ENCODE measurements around the gene ADAR. TPM values are rescaled to one million over a fixed set of nuclear protein-coding genes. Genes with fewer than 3 reads are reported as not detected.

ADAR gene
- total RNA-seq, 1 experiment from 2014 or later = 82.6 TPM

DNA sequence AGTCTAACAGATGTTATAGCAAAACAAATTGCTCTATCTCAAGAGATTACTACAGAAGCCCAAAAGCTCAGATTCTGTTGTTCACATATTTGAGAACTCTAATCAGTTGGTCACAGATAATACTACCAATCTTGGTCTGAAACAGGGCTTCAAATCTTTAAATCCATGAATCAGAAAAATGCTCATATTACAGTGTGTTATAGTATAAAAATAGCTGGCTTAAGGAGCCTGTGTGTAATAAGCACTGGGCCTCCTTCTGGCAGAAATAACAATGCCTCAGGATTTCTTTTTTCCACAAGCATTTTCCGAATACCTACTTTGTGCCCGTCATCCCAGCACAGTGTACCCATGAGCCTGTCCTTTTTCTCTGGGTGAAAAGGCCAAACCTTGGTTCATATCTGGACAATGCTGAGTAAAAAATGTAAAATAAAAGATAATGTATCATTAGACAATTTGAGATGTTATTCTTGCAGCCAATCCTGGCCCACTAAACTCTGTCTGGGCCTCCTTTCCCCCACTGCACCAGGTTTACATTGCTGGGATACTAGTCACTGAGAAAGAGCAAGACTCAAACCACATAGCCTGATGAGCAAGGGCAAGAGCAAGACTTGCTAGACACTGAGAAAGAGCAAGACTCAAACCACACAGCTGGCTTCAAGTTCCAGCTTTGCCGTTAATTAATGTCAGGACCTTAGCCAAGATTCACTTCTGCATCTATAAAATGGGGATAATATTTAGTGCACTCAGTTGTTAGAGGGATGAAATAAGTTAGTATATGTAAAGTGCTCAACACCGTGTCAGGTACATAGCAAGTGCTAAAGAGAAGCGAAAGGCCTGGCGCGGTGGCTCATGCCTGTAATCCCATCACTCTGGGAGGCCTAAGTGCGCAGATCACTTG, 17.0 kb upstream of the ADAR start:
- peaks cover 26% of the 10 kb centered on the region for H3K4me1 ChIP-seq (replicated peaks)

DNA sequence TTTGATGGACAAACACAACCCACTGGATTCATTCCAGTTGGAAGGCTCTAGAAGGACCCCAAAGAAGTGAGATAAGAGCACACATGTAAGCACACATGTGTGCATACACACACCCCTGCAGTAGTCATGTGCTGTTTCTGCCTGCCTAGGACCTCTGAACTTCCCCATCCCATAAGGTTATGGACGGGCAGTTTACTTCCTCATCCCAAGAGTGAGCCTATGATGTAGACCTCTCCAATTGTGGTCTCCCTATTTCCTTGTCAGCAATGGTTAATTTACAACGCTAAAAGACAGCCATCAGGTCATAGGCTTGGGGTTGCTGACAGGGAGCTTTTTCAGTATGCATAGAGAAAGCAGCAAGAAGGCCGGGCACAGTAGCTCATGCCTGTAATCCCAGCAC, 15.4 kb upstream of the ADAR start:
- no peak for DNase-seq (ENCODE audit: low read depth in 1 of 2, low spot score in 2 of 2)
- H3K27ac ChIP-seq = no peak overlapping the region
- H3K27me3 ChIP-seq (replicated peaks) = no peaks in the 10 kb centered on the region
- peaks cover 18% of the 10 kb centered on the region for H3K4me1 ChIP-seq (replicated peaks)
- H3K9me3 ChIP-seq (replicated peaks) = peaks cover 4% of the 10 kb centered on the region; the same call in 1 of the 2 replicates
- H3K36me3 ChIP-seq = peaks cover 27% of the 10 kb centered on the region
- no peak overlapping the region for H3K4me3 ChIP-seq

More for the DNA sequence above, 17.0 kb upstream of the ADAR start:
- Histone ChIP-seq H3K9me3 (replicated peaks) (peaks cover 4% of the 10 kb centered on the region; the same call in 1 of the 2 replicates), H3K4me3 (no peak overlapping the region), H3K36me3 (peaks cover 25% of the 10 kb centered on the region), H3K27me3 (replicated peaks) (no peaks in the 10 kb centered on the region), H3K27ac (no peak overlapping the region)
- no peak for DNase-seq (ENCODE audit: low read depth in 1 of 2, low spot score in 2 of 2)

DNA sequence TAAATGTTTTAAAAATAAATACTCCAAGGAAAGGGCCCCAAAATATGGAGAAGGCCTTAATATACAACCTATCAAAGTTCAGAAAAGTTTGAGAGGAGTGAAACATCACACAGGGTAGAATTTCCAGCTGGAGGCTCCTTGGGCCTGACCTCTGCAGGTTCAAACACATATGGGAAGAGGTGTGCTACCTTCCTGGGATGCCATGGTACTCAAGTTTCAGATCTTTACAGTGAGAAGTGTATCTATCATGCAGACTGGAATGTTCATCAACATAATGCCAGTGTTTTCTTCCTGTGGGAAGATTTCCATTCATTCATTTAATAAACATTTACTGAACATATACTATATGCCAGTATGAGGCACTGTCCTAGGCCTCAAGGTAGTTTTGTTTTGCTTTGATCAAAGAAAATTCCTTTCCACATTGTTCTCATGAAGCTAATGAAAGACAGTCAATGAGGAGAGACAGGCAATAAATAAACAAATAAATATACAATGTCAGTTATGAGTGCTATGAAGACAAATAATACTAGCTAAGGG, 14.6 kb upstream of the ADAR start:
- no peak overlapping the region for H3K4me3 ChIP-seq
- peaks cover 4% of the 10 kb centered on the region; the same call in 1 of the 2 replicates for H3K9me3 ChIP-seq (replicated peaks)
- H3K4me1 ChIP-seq (replicated peaks) = peaks cover 13% of the 10 kb centered on the region
- H3K27me3 ChIP-seq (replicated peaks) = no peaks in the 10 kb centered on the region
- H3K27ac ChIP-seq = no peak overlapping the region
- DNase-seq (ENCODE audit: low read depth in 1 of 2, low spot score in 2 of 2) = no peak
- H3K36me3 ChIP-seq = peaks cover 26% of the 10 kb centered on the region

DNA sequence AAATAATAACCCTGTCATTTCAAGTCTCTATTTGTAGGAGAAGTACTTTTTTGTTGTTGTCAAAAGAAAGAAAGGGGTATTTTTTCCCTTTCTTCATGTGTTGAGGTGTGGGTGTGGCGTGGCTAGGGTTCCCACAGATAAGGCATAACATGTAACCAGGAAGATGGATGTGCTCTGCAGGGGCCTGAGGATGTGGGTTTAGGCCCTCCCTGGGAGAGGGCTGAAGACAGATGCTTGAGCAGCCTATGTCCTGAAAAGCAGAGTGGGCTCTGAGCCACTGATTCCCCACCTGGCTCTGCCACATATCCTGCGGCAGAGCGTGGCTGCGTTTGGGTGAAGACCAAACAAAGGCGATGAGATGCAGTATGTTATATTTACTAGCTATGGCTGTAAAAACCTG, 13.9 kb upstream of the ADAR start:
- Histone ChIP-seq H3K36me3 (peaks cover 22% of the 10 kb centered on the region), H3K4me1 (replicated peaks) (peaks cover 6% of the 10 kb centered on the region), H3K27ac (no peak overlapping the region), H3K4me3 (no peak overlapping the region), H3K9me3 (replicated peaks) (no peaks in the 10 kb centered on the region), H3K27me3 (replicated peaks) (no peaks in the 10 kb centered on the region)
- DNase-seq (ENCODE audit: low read depth in 1 of 2, low spot score in 2 of 2) = no peak

DNA sequence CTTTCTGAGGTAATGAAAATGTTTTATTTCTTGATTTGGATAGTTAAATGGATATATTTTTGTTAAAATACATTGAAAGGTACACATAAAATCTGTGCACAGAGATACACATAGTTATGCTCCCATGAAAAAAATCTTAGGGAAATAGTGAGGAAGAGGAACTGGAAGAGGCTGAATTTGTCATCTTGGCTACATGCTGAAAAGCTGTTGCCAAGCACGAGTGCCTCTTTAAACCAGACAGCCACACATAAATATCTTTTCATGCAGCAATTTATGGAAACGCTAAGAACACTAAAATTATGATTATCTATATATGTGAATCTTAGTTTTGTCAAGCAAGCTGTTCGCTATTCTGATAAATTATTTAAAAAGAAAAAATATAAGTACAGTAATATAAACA, 12.8 kb upstream of the ADAR start:
- Histone ChIP-seq H3K4me1 (replicated peaks) (no peaks in the 10 kb centered on the region), H3K9me3 (replicated peaks) (no peaks in the 10 kb centered on the region), H3K27ac (no peak overlapping the region), H3K4me3 (no peak overlapping the region), H3K27me3 (replicated peaks) (no peaks in the 10 kb centered on the region), H3K36me3 (peaks cover 22% of the 10 kb centered on the region)
- no peak for DNase-seq (ENCODE audit: low read depth in 1 of 2, low spot score in 2 of 2)

DNA sequence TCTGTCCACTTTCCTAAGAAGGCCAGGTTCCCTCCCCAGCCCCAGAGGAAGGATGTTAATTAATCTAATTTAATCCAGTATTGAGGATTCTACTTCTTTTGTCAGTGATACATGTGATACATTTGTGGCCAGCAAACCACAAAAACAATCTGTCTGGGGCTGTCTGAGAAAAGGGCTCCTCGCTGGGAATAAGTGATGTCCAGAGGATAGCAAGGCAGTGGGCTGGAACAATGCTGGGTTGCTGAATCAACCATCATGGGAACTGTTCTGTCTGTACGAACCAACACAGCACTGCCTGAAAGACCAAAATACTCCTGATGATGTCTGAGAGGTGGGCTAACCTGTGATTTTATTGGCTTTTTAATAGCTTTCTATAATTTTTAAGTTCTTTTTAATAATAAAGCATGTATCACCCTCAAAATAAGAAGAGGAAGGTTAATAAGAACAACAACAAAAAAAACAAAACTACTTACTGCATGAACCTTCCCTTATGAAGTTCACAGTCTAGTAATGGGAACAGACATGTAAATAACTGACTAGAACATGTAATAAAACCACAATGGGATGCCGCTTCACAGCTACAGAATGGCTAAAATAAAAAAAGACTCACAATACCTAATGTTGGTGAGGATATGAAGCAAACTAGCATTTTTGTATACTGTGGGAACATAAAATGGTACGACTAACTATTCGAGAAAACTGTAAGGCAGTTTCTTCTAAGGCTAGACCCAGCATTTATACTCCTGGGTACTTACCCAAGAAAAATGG, 11.4 kb upstream of the ADAR start:
- no peak overlapping the region for H3K27ac ChIP-seq
- no peaks in the 10 kb centered on the region for H3K4me1 ChIP-seq (replicated peaks)
- DNase-seq (ENCODE audit: low read depth in 1 of 2, low spot score in 2 of 2) = no peak
- H3K27me3 ChIP-seq (replicated peaks) = no peaks in the 10 kb centered on the region
- H3K36me3 ChIP-seq = peaks cover 17% of the 10 kb centered on the region
- H3K4me3 ChIP-seq = no peak overlapping the region
- H3K9me3 ChIP-seq (replicated peaks) = no peaks in the 10 kb centered on the region

DNA sequence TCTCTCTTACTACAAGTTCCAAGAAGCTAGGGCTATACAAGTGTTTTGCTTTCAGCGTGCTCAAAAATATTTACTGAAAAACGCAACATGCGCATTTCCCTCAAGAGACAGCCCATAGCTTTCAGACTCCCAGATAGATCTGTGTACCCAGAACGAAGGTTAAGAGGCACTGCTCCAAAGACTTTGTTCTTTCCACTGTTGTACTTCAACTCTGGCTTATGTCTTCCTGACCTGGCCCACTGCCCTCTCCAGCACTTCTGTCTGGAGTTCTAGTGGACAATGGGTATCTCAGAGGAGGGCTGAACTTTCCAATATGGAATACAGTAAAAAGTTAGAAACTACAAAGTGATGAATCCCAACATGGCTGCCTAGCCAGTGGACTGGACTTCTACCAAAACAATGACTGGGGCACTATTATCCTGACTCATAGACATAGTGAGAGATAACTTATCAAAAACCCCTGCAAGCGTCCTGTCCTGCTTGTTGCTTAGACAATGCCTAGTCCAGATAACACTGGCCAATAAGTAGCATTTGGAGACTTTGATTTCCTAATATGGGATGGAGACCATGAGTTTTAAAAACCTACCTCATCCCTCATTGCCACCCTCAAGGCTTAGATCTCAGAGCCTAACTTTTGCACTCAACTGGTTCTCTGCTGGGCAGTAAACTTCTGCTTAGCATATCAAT, 8.8 kb upstream of the ADAR start:
- H3K9me3 ChIP-seq (replicated peaks) = no peaks in the 10 kb centered on the region
- no peak for DNase-seq (ENCODE audit: low read depth in 1 of 2, low spot score in 2 of 2)
- no peak overlapping the region for H3K4me3 ChIP-seq
- H3K27me3 ChIP-seq (replicated peaks) = no peaks in the 10 kb centered on the region
- H3K27ac ChIP-seq = no peak overlapping the region
- peaks cover 3% of the 10 kb centered on the region for H3K4me1 ChIP-seq (replicated peaks)
- peaks cover 3% of the 10 kb centered on the region for H3K36me3 ChIP-seq

DNA sequence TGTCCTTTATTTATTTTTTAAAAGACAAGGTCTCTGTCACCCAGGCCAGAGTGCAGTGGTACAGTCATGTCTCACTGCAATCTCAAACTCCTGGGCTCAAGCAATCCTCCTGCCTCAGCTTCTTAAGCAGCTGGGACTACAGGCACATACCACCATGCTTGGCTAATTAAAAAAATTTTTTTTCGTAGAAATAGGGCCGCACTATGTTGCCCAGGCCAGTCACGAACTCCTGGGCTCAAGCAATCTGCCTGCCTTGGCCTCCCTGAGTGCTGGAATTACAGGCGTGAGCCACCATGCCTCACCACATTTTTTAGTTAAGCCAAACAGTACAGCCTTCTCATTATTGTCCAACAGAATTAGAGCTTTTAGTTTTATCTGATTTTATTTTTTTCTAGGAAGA, 7.4 kb upstream of the ADAR start:
- Histone ChIP-seq H3K27ac (no peak overlapping the region), H3K4me3 (no peak overlapping the region), H3K27me3 (replicated peaks) (no peaks in the 10 kb centered on the region), H3K9me3 (replicated peaks) (no peaks in the 10 kb centered on the region), H3K4me1 (replicated peaks) (peaks cover 11% of the 10 kb centered on the region), H3K36me3 (peaks cover 2% of the 10 kb centered on the region; the same call in 1 of the 2 replicates)
- no peak for DNase-seq (ENCODE audit: low read depth in 1 of 2, low spot score in 2 of 2)

DNA sequence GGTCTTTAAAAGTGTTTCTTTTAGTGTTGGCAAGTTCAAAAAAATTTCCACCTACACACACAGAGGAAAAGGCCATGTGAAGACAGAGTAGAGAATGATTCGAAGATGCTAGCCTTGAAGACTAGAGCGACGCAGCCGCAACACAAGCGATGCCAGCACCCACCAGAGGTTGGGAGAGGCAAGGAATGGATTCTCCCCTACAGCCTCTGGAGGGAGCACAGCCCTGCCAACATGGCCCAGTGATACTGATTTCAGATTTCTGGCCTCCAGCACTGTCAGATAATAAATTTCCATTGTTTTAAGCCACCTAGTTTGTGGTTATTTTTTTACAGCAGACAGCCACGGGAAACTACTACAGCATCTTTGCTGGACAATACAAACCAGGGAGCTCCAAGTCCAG, 6.9 kb upstream of the ADAR start:
- Histone ChIP-seq H3K27ac (no peak overlapping the region), H3K4me3 (no peak overlapping the region), H3K27me3 (replicated peaks) (no peaks in the 10 kb centered on the region), H3K9me3 (replicated peaks) (no peaks in the 10 kb centered on the region), H3K4me1 (replicated peaks) (peaks cover 11% of the 10 kb centered on the region), H3K36me3 (peaks cover 2% of the 10 kb centered on the region; the same call in 1 of the 2 replicates)
- no peak for DNase-seq (ENCODE audit: low read depth in 1 of 2, low spot score in 2 of 2)

DNA sequence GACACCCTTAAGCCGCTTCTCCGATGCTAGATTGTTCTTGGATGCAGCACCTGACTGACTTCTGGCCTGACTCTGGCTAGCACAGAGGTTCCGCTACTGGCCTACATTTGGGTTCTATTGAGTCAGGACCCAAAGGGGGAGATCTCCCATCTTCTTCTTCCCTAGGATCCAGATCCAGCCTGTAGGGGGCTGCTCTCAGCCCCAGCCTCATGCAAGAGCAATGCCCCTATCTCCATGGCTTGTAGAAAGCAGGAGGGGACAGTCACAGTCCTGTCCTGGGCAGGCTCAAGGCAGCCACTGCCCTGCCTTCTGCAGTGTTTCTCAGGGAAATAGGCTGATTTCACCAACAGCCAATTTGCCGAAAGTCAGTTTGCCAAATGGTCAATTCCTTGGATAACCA, 6.3 kb upstream of the ADAR start:
- no peaks in the 10 kb centered on the region for H3K36me3 ChIP-seq
- H3K9me3 ChIP-seq (replicated peaks) = no peaks in the 10 kb centered on the region
- H3K4me3 ChIP-seq = no peak overlapping the region
- no peak for DNase-seq (ENCODE audit: low read depth in 1 of 2, low spot score in 2 of 2)
- no peaks in the 10 kb centered on the region for H3K27me3 ChIP-seq (replicated peaks)
- H3K4me1 ChIP-seq (replicated peaks) = peaks cover 15% of the 10 kb centered on the region
- no peak overlapping the region for H3K27ac ChIP-seq

DNA sequence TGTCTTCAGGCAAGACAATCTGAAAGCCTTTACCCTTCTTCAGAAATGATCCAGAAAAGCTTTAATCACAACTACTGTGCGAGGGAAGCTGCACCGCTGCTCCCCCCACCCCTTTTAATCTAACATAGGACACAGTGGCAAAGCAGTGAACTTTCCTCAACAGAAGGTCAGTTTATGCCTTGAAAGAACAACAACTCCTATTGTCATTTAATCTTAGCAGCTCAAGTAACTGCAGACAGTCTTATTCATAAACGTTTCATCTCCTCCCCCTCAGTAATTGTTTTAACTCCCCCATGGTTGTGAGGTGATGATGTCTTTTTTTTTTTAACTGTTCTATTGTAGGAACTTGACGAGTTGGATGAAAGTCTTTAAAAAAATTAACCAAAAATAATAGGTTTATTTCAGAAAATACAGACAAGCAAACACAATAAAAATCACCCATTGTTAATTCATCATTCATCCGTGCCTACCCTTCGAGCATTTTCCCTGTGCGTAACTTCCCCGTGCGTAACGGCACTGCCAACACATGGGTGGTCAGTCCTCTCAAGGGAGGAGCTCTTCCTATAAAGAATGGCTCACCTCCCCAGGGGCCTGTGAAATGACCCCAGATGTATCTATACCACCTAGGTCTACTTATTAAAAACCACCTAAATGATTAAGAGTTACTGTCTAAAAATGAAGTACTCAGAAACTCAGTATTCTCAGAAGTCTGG, 3.3 kb upstream of the ADAR start:
- peaks cover 24% of the 10 kb centered on the region for H3K4me1 ChIP-seq (replicated peaks)
- DNase-seq (ENCODE audit: low read depth in 1 of 2, low spot score in 2 of 2) = peak; percentile 45 to 61
- H3K4me3 ChIP-seq = no peak overlapping the region; the same call in 1 of the 2 replicates
- no peaks in the 10 kb centered on the region for H3K9me3 ChIP-seq (replicated peaks)
- H3K36me3 ChIP-seq = peaks cover 7% of the 10 kb centered on the region
- no peaks in the 10 kb centered on the region for H3K27me3 ChIP-seq (replicated peaks)
- H3K27ac ChIP-seq = no peak overlapping the region

DNA sequence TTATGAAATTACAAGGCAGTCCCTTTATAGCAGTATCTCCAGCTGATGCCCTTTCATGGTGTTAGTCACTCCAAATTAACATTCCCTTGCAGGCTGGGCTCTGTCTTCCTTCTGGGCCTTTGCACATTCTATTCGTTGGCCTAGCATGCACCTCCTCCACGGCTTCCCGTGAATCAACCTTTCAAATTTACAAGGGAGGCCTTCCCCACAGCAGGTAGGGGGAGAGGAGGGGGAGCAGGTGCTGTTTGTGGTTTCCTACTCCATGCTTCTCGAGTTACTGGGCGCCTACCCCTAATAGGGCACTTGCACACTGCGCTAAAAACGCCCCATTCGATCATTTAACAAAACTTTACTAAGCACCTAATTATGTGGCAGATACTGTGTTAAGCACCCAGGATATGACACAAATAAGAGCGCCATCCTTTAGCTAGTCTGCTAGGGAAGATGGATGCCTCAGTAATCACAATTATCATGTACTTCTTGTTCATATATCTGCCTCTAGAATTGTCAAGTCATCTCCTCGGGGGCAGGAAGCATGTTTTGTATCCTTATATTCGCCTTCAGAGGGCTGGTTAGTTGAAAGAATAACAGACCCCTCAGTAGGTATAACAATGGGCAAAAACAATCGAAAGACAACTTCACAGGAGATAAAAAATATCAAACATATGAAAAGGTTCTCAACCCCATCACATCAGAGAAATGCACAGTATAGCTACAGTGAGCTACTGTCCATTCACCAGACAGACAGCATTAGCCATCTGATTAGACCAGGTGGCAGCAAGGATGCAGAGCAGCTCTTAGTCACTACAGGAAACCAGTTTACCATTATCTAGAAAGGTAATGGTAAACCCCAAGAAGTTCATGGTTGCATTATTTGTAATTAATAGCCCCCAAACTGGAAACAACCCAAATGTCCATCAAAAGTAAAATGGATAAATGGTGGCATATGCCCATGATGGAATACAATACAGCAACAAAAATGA, 1.7 kb upstream of the ADAR start:
- no peaks in the 10 kb centered on the region for H3K9me3 ChIP-seq (replicated peaks)
- peak overlapping the region; percentile 30; the same call in 1 of the 2 replicates for H3K27ac ChIP-seq
- DNase-seq (ENCODE audit: low read depth in 1 of 2, low spot score in 2 of 2) = no peak
- peaks cover 16% of the 10 kb centered on the region for H3K36me3 ChIP-seq
- no peak overlapping the region for H3K4me3 ChIP-seq
- no peaks in the 10 kb centered on the region for H3K27me3 ChIP-seq (replicated peaks)
- peaks cover 24% of the 10 kb centered on the region for H3K4me1 ChIP-seq (replicated peaks)
